Prostate gland (tissue), 2 donors: Measurements from ENCODE around the gene IER3IP1.

Source experiments
- CTCF ChIP-seq, 4 experiments: fragments of 200-600 bp in 2 of 4; fragments of 450-650 bp in 2 of 4; sonication (generic) in 2 of 4; IDR thresholded peaks; 1 replicate in 3 of 4; 2 replicates in 1 of 4; pipeline ENCODE4 v1.5.1; 2016 to 2019; ENCODE audit warnings: antibody characterized with exemption in 4 of 4, mild to moderate bottlenecking in 2 of 4, moderate library complexity in 2 of 4
- POLR2A ChIP-seq: fragments of 450-650 bp; IDR thresholded peaks from one replicate; pipeline ENCODE4 v1.6.1; 2016; ENCODE audit warnings: antibody characterized with exemption, mild to moderate bottlenecking
- POLR2AphosphoS5 ChIP-seq: sonication (generic); formaldehyde crosslinking; IDR thresholded peaks from one replicate; pipeline ENCODE4 v1.6.1; 2017; ENCODE audit warnings: antibody characterized with exemption

- TF ChIP-seq CTCF (IDR thresholded peaks at IDR 0.05), result no peak
- no peak for TF ChIP-seq POLR2AphosphoS5
- TF ChIP-seq POLR2A, result no peak
These were observed 12.9 kb downstream of the IER3IP1 start for GRCh38 chr18:47163241-47163640.
